Activated CD8-positive, alpha-beta T cell treated with anti-CD3 and anti-CD28 coated beads, Interleukin-2, amount 10 ng/mL, durations not matched to agents 7 days and 5 days (primary cell): ENCODE results near the gene GRIK5. TPM values are rescaled to one million over a fixed set of nuclear protein-coding genes. Genes with fewer than 3 reads are reported as not detected.
A peak's percentile ranks its signal among the peaks of the same experiment; 100 is the strongest.

Experiments
- ATAC-seq: fragments of 150-1000 bp; cut with Tn5 transposase; one replicate; pipeline ENCODE4 v1.10.0; 2021; ENCODE audit warnings: moderate library complexity
- CTCF ChIA-PET: fragments of 350-600 bp; sonication (Branson Sonifier 250); formaldehyde crosslinking; loops from one replicate; lab custom pipeline; 2021; ENCODE audit warnings: antibody characterized with exemption; lab: Charles Lee
- POLR2A ChIA-PET: fragments of 350-600 bp; sonication (Branson Sonifier 250); formaldehyde crosslinking; loops from one replicate; lab custom pipeline; 2021; ENCODE audit warnings: antibody characterized with exemption; lab: Charles Lee
- DNase-seq: peaks from one replicate; pipeline ENCODE4 v3.0.0-alpha.2; 2020
- H3K27ac Mint-ChIP-seq: one replicate; pipeline ENCODE4 v1.8.0; 2021; ENCODE audit warnings: mild to moderate bottlenecking, mixed read lengths
- H3K27me3 Mint-ChIP-seq: one replicate; pipeline ENCODE4 v1.8.0; 2021; ENCODE audit warnings: low read depth, mixed read lengths
- H3K36me3 Mint-ChIP-seq: one replicate; pipeline ENCODE4 v1.8.0; 2021; ENCODE audit warnings: low read depth, mixed read lengths
- H3K4me1 Mint-ChIP-seq: one replicate; pipeline ENCODE4 v1.8.0; 2021; ENCODE audit warnings: low read depth, mixed read lengths
- H3K4me3 Mint-ChIP-seq: one replicate; pipeline ENCODE4 v1.8.0; 2021; ENCODE audit warnings: mild to moderate bottlenecking, mixed read lengths
- H3K9me3 Mint-ChIP-seq: one replicate; pipeline ENCODE4 v1.8.0; 2022; ENCODE audit warnings: mixed read lengths; ENCODE audit not compliant: insufficient read depth
- total RNA-seq, 2 experiments: library from RNA; stranded (reverse); gene quantifications; one replicate each; pipeline ENCODE4 v1.2.3, GENCODE V29; 2021

Gene GRIK5
- total RNA-seq, 2 experiments from 2014 or later: 0.37 to 0.73 TPM

DNA sequence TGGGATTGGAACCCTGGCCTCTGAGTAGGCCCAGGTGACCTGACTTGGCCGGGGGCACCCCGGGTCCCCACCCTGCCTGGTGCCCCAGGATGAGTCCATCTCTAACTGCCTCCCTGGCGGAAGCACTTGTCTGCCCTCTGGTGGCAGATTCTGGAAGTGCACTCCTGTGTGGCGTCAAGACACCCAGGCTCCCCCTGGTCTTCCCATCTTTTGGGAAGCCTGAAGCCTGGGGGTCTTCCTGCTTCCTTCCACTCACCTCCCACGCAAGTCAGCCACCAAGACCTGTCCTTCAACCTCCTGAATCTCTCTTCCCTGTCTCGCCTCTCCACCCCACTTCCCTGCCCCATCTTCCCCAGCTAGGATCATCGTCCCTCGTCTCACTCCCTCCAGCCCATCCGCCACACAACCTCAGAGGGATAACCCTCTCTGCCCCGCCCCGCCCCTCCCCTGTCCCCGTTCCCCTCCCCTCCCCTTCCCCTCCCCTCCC is 118.3 kb downstream of the GRIK5 start:
- Mint-ChIP-seq H3K27me3 (peaks cover 3% of the 10 kb centered on the region), H3K9me3 (no peaks in the 10 kb centered on the region), H3K4me3 (no peak overlapping the region), H3K4me1 (peaks cover 28% of the 10 kb centered on the region), H3K36me3 (peaks cover 2% of the 10 kb centered on the region), H3K27ac (peak overlapping the region; percentile 49)
- ATAC-seq (peak; percentile 83), DNase-seq (peak; percentile 90)
- ChIA-PET POLR2A (interaction anchor here (0.9 to 1.9 kb wide), 2 partner anchors 9 to 15 kb away, joined by 3 to 5 read pairs; no protein-coding TSS in a partner anchor), CTCF (interaction anchor here (0.6 to 4.3 kb wide), 13 partner anchors 9 to 160 kb away, joined by 3 to 42 read pairs (median 4); partner anchors contain the start of gene RPS19)

Other genes starting within 250 kb of the GRIK5 start
- not detected for gene LYPD4, start 225.5 kb downstream of the GRIK5 start, total RNA-seq
- gene DMRTC2, start 225.2 kb downstream of the GRIK5 start, total RNA-seq: not detected
- 1,000 to 10,000 TPM; 3,024 to 3,056 TPM for gene RPS19, start 210.0 kb downstream of the GRIK5 start, total RNA-seq
- gene CD79A, start 192.9 kb downstream of the GRIK5 start, total RNA-seq: 10 to 100 TPM; 17.4 to 21.5 TPM
- 100 to 1,000 TPM; 515 to 537 TPM for gene ARHGEF1, start 187.0 kb downstream of the GRIK5 start, total RNA-seq
- 1 to 10 TPM in 1 of 2 experiments, under 1 TPM in 1; 0.84 to 1.1 TPM for gene ERFL, start 141.8 kb downstream of the GRIK5 start, total RNA-seq
- gene RABAC1, start 110.9 kb downstream of the GRIK5 start, total RNA-seq: 10 to 100 TPM; 63.0 to 63.4 TPM
- gene ATP1A3, start 76.0 kb downstream of the GRIK5 start, total RNA-seq: 1 to 10 TPM; 2.3 to 3.3 TPM
- 10 to 100 TPM; 14.0 to 14.3 TPM for gene ZNF574, start 6.0 kb upstream of the GRIK5 start, total RNA-seq
- gene POU2F2, start 62.2 kb upstream of the GRIK5 start, total RNA-seq: 10 to 100 TPM; 15.7 to 16.3 TPM
- 10 to 100 TPM; 31.8 to 36.0 TPM for gene DEDD2, start 147.5 kb upstream of the GRIK5 start, total RNA-seq
- 10 to 100 TPM; 19.5 to 21.5 TPM for gene ZNF526, start 150.1 kb upstream of the GRIK5 start, total RNA-seq
- gene GSK3A, start 172.4 kb upstream of the GRIK5 start, total RNA-seq: 10 to 100 TPM; 48.2 to 49.0 TPM
- 10 to 100 TPM; 49.9 to 54.5 TPM for gene ERF, start 184.9 kb upstream of the GRIK5 start, total RNA-seq
- 10 to 100 TPM; 73.1 to 83.8 TPM for gene CIC, start 199.0 kb upstream of the GRIK5 start, total RNA-seq
- under 1 TPM; 0.44 to 0.55 TPM for gene PRR19, start 231.9 kb upstream of the GRIK5 start, total RNA-seq
- gene PAFAH1B3, start 232.4 kb upstream of the GRIK5 start, total RNA-seq: 10 to 100 TPM; 48.2 to 52.7 TPM
- gene TMEM145, start 243.1 kb upstream of the GRIK5 start, total RNA-seq: under 1 TPM in 1 of 2 experiments, not detected in 1; 0.37 TPM